GM18511 (cell line): Measurements from ENCODE around the gene PCSK5.
"Not testable (repeated sequence)": the region's sequence is repeated elsewhere in the genome, so short reads cannot be mapped to it uniquely, and the experiment has no call there.

Source experiments
- ATAC-seq: cut with Tn5 transposase; IDR thresholded peaks from one replicate; pipeline ENCODE4 v1.9.1; 2021; ENCODE audit warnings: mild to moderate bottlenecking, moderate library complexity; ENCODE audit not compliant: unreplicated experiment

The PCSK5 gene

GRCh38 chr9:75890472-75891276 lies at the start of gene PCSK5:
PCSK5 (plus strand) TSS chr9:75890673; CDS start chr9:75891182, 509 bp downstream.
- peak; percentile 88 for ATAC-seq

- ATAC-seq, result no peak
Observed at GRCh38 chr9:75844321-75844720, 46.2 kb upstream of the PCSK5 start.

- ATAC-seq, result no peak
Observed at GRCh38 chr9:75845806-75846205, 44.7 kb upstream of the PCSK5 start.

- no peak for ATAC-seq
Observed at GRCh38 chr9:75847085-75847484, 43.4 kb upstream of the PCSK5 start.

- ATAC-seq, result no peak
Observed at GRCh38 chr9:75850459-75851200, 39.8 kb upstream of the PCSK5 start.

- ATAC-seq, result no peak
Observed at GRCh38 chr9:75851917-75852316, 38.6 kb upstream of the PCSK5 start.

GRCh38 chr9:75852746-75853145 lies 37.7 kb upstream of the PCSK5 start:
- ATAC-seq, result no peak

GRCh38 chr9:75855509-75855908 lies 35.0 kb upstream of the PCSK5 start:
- ATAC-seq, result no peak

GRCh38 chr9:75858497-75859092 lies 31.9 kb upstream of the PCSK5 start:
- peak; percentile 60 for ATAC-seq

GRCh38 chr9:75864266-75864665 lies 26.2 kb upstream of the PCSK5 start:
- ATAC-seq, result no peak

GRCh38 chr9:75866273-75866871 lies 24.1 kb upstream of the PCSK5 start:
- ATAC-seq, result peak; percentile 66

- not testable (repeated sequence) for ATAC-seq
Observed at GRCh38 chr9:75868526-75868925, 21.9 kb upstream of the PCSK5 start.

GRCh38 chr9:75869236-75869635 lies 21.2 kb upstream of the PCSK5 start:
- ATAC-seq, result peak; percentile 49

GRCh38 chr9:75870450-75870849 lies 20.0 kb upstream of the PCSK5 start:
- ATAC-seq, result no peak

GRCh38 chr9:75871624-75872023 lies 18.8 kb upstream of the PCSK5 start:
- no peak for ATAC-seq

- ATAC-seq, result no peak
Observed at GRCh38 chr9:75873712-75874111, 16.8 kb upstream of the PCSK5 start.

GRCh38 chr9:75876999-75877640 lies 13.4 kb upstream of the PCSK5 start:
- no peak for ATAC-seq

- no peak for ATAC-seq
Observed at GRCh38 chr9:75878488-75878860, 12.0 kb upstream of the PCSK5 start.

GRCh38 chr9:75880618-75881017 lies 9.9 kb upstream of the PCSK5 start:
- ATAC-seq, result no peak

GRCh38 chr9:75881761-75882160 lies 8.7 kb upstream of the PCSK5 start:
- ATAC-seq, result no peak

- no peak for ATAC-seq
Observed at GRCh38 chr9:75885652-75886051, 4.8 kb upstream of the PCSK5 start.
